ENCODE measurements around the gene DOHH.

DOHH gene

GRCh38 chr19:3522421-3523360 lies 22.2 kb upstream of the DOHH start:
- no peak for DNase-seq
- intact Hi-C loops (cut with DNase I) = no loop called here

DNA sequence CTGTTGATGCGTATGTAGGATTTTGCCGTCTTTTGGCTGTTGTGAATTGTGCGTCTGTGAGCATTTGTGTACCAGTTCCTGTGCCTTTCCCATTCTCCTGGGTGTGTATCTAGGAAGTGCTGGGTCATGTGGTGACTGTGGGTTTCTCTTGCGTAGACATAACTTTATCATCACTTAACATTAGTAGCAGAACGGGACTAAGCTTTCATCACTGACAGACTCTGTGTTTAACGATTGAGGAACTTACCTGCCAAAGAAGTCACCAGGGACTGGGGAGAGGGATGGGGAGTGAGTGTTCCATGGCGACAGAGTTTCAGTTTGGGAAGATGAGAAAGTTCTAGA lies 20.6 kb upstream of the DOHH start:
- intact Hi-C loops (cut with DNase I) = no loop called here

DNA sequence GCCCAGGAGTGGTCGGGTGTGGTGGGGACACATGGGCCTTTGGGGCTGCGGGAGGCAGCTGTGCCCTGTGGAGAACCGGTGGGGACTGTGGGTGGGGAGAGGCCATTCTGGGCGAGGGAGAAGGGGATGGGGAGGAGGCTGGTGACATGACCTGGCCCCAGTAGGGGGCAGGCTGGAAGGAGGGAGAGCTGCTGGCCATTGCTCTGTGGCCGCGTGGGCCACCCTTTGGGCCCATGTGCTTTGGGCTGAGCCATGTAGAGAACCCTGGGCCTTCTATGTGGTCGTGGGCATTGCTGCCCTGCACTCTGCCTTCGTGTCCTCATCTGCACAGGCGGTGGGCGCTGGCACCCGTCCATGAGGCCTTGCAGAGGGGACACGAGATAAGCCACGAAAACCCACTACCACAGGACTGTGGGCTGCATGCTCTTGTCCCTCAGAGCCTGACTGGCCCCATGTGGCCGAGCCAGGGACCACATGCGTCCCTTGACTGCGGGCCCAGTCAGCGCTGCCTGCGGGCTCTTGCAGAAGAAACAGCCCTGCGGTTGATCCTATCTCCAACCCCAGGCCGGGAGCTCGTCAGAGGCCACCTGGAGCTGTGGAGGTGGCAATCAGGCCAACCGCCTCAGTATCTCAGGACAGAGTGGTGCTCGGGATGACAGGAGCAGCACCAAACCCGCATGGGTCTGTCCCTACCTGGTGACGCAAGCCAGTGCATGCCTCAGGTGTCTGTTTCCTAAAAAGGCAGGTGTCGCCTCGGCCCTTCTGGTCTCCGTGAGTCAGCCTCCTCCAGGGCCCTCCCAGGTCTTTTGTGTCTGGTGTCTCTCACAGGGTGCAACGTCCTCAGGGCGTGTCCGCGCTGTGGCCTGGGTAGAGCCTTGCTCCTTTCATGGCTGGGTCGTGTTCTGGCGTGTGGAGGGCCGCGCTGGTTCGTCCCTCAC lies 20.0 kb upstream of the DOHH start:
- intact Hi-C loops (cut with DNase I) = no loop called here
- DNase-seq = no peak

More for the DNA sequence above, 20.6 kb upstream of the DOHH start:
- no peak for DNase-seq

DNA sequence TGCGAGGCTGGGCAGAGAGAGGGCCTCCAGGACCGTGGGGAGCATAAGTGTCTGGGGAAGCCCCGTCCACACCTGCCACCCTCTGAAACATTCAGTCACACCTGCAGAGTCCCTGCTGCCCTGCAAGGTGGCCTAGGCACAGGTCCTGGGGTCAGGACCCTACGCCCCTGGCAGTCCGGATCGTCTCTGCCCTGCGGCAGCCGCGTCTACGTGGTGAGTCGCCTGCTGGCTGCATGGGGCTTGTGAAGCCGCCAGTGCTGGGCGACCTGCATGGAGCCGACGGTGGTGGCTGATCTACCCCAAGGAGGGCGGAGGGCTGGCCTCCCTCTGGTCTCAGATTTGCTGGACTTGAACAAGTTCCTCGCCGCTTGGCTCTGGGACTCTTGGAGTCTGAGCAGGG lies 18.7 kb upstream of the DOHH start:
- intact Hi-C loops (cut with DNase I) = no loop called here
- no peak for DNase-seq

DNA sequence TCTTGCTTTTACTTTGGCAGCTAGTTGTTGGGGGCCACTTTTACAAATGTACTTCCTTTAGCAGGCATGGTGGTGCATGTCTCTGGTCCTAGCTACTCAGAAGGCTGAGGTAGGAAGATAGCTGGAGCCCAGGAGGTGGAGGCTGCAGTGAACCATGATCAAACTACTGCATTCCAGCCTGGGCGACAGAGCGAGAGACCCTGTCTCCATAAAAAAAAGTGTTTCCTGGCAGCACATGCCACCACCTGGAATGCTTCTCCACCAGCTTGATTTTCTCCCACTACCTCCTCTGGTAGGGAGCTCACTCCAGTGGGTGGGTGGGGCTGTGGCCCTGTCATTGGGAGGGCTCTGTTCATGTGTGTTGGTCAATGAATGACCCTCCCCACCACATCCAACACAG lies 18.2 kb upstream of the DOHH start:
- no peak for DNase-seq
- intact Hi-C loops (cut with DNase I) = no loop called here

GRCh38 chr19:3518255-3518654 lies 17.8 kb upstream of the DOHH start:
- no peak for DNase-seq
- intact Hi-C loops (cut with DNase I) = no loop called here

- no peak for DNase-seq
- intact Hi-C loops (cut with DNase I) = no loop called here
Observed at GRCh38 chr19:3517638-3518037, 17.2 kb upstream of the DOHH start.

GRCh38 chr19:3516675-3517207 lies 16.3 kb upstream of the DOHH start:
- peak in 5 of 42 donors; percentile 16 to 50 (median 32) for DNase-seq
- intact Hi-C loops (cut with DNase I) = no loop called here

DNA sequence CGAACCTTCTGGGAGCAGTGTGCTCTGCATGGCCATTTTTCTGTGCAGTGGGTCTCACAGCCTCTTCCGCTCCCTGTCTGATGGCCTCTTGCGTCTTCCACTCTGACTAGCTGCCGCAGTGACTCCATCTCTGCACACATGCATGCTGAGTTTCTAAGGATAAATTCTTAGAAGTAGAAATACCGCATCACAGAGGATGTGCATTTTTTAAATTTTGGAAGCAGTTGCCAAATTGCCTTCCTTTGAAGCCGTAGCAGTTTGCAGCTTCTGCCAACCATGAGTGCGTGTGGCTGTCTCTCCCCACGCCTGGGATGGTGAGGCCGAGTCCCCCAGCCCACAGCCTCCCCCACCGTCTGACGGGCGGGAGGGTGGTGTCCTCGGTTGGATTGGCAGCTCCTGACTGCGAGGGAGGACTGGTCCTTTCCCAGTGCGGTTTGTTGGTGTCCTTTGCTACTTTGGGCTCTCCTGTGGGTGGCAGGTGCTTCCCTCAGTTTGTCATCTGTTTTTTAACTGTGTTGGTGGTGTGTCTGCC lies 15.5 kb upstream of the DOHH start:
- intact Hi-C loops (cut with DNase I) = no loop called here
- peak in 2 of 42 donors; percentile 22 to 27 for DNase-seq

DNA sequence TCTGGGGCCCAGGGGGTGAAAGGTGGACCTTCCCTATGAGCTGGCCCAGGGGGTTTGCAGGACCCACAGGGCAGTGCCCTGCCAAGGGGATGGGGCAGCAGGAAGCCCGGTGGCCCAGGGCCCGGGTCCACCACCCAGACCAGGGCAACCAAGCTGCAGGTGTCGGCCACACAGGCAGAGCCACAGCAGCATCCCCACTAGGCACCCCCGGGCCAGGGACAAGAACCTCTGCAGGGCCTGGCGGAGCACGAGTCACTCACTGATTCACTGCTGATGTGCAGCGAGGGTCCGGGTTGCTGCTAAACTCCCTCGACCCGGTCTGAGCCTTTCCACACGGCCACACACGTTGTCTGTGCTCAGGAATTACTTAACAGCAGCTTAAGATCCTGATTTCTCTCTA lies 14.5 kb upstream of the DOHH start:
- intact Hi-C loops (cut with DNase I) = no loop called here
- no peak for DNase-seq

DNA sequence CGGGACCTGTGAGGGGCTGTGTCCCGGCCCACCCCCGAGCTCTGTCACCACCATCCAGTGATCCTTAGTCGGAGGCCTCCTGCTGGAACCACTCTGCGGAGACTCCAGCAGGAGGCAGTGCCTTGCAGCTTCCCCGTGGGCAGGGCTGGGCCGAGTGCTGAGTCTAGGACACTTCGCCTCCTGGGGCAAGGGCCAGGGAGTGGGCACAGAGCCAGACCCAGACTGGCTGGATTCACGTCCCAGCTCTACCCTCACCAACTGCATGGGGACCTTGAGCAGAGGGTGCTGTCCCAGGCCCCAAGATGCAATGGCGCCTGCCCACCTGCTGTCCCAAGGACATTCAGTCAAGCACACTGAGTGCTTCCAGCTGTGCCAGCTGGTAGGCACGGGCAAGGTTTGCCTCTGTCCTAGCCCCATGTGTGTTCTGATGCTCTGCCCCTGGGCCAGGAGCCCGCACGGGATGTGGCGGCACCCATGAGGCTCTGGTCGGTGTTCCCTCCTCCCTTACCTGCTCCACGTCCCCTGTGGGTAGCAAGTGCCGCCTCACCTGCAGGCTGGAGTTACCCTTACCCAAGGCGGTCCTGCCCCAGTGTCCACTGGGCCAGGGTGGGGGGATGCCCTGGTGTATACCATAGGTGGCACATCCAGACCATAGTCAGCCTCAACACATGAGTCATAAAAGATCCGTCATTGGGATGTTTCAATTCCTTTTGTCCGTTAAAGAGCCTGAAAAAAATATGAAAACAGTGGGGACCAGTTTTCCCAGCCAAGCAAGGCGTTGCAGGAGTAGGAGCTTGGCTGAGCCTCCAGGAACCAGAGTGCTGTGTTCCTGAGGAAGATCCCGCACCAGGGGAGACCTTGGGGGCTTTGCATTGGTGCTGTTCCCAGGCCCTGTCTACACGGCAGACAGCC lies 13.0 kb upstream of the DOHH start:
- DNase-seq = peak in 6 of 42 donors; percentile 14 to 50 (median 36)
- intact Hi-C loops (cut with DNase I) = no loop called here

DNA sequence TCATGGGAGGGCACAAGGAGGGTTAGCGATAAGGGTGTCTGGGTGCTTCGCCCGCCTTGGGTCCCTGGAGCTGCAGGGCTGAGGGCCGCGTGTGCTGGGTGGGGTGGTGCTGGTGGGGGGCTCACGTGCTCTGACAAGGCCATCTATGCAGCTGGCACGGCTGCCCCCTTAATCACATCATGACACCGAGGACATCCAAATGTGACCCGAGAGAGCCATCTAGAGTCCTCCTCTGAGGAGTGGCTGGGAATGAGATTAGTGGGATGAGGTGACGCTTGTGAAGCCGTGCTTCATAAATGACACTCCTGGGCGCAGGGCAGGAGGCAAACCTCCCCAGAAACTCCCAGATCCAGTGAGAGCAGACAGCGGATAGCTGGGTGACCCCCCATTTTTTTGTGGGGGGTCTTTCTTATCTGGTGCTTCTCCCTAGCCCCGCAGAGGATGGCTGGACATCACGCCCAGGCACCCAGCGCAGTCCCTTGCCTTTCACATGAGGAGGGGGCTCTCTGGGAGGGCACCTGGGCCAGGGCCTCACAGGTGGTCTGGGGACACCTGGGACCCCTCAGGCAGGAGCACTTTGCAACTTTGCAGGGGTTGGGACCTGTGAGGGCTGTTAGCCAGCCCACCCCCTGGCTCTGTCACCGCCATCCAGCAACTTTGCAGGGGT lies 12.2 kb upstream of the DOHH start:
- DNase-seq = peak in 18 of 42 donors; percentile 13 to 77 (median 46)
- intact Hi-C loops (cut with DNase I) = no loop called here

DNA sequence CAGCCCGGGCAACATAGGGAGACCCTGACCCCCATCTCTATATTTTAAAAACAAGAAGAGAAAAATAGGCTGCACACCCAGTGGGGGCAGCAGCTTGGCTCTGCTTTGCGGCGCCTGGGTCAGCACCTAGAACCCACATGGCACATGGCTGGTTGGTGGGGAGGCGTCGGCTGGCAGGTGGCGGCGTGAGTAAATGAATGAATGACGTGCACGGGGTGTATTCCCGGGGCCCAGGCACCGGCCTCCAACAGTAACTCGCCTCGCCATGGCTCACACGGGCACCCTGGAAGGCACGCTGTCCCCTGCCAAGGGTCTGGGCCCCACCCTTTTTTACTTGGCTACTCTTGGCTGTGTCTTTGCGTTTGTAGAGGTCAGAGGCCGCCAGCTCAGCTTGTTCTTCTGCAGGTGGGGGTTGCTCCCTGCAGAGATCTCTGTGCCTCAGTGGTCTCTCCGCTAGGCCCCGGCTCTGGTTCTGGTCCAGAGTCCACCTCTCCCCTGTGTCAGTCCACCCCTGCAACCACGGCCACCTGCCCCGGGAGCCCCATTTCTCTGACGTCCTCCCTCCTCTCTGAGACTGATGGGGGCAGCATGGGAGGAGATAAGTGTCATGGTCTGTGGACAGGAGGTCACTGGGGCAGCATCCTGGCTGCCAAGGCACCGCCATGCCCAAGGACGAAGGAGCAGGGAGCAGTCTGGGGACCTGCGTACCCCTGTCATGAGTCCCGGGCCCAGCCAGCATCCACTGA lies 11.2 kb upstream of the DOHH start:
- intact Hi-C loops (cut with DNase I) = no loop called here

DNA sequence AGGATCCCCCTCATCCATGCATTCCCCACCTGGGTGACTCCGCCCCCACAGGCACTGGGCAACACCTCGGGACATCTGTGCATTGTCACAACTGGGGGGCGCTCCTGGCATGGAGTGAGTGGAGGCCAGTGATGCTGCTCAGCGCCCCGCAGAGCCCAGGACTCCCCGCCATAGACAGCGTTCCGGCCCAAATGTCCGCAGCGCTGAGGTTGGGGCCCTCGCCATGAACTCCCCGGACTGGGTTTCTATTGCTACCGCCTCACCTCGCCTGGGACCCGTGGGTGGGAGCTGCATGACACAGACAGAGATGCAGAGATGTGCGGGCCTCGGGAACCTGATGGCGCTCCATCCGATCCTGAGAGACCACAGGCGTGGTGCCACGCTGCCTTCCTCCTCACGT lies 10.3 kb upstream of the DOHH start:
- DNase-seq = peak in 19 of 42 donors; percentile 12 to 77 (median 43)
- intact Hi-C loops (cut with DNase I) = no loop called here

More for the DNA sequence above, 11.2 kb upstream of the DOHH start:
- no peak for DNase-seq

DNA sequence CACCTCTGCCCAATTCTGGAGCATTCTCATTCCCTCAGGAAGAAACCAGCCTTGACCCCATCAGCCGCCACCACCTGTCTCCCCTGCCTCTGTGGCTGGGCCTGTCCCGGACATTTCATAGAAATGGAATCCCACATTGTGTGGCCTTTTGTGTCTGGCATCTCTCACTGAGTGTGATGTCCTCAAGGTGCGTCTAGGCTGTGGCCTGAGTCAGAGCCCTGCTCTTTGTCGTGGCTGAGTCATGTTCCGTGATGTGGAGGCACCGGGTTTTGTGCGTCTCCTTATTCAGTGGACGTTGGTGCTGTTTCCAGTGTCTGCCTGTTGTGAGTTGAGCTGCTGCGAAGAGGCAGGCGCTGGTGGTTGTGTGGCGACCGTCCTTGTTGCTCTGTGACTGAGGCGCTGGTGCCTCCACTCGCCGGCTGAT lies 9.1 kb upstream of the DOHH start:
- intact Hi-C loops (cut with DNase I) = no loop called here
- no peak for DNase-seq

- intact Hi-C loops (cut with DNase I) = no loop called here
- no peak for DNase-seq
Observed at GRCh38 chr19:3508771-3509535, 8.5 kb upstream of the DOHH start.
